Neuron (in vitro differentiated cells): ENCODE results near the gene PDCD1LG2.
"Not testable (repeated sequence)": the region's sequence is repeated elsewhere in the genome, so short reads cannot be mapped to it uniquely, and the experiment has no call there.

Source experiments
- H2AFZ ChIP-seq: one replicate; pipeline ENCODE4 v1.6.1; 2013; ENCODE audit warnings: low read depth, mild to moderate bottlenecking, inconsistent platforms, low read length, moderate library complexity
- H3K27me3 ChIP-seq: one replicate; pipeline ENCODE4 v1.6.1; 2013; ENCODE audit warnings: low read length; ENCODE audit not compliant: insufficient read depth
- H3K36me3 ChIP-seq: one replicate; pipeline ENCODE4 v1.6.1; 2013; ENCODE audit warnings: low read length; ENCODE audit not compliant: insufficient read depth
- H3K4me1 ChIP-seq: one replicate; pipeline ENCODE4 v1.6.1; 2013; ENCODE audit warnings: low read length; ENCODE audit not compliant: insufficient read depth
- H3K4me3 ChIP-seq: 2 replicates; pipeline ENCODE4 v1.5.1; 2013; ENCODE audit warnings: mild to moderate bottlenecking, low read length, moderate library complexity
- H3K9me3 ChIP-seq: one replicate; pipeline ENCODE4 v1.6.1; 2013; ENCODE audit warnings: low read length

Gene PDCD1LG2

GRCh38 chr9:5571629-5572232 lies 61.4 kb downstream of the PDCD1LG2 start:
- no peaks in the 10 kb centered on the region for H3K9me3 ChIP-seq
- no peaks in the 10 kb centered on the region for H3K27me3 ChIP-seq
- H2AFZ ChIP-seq = no peak overlapping the region
- H3K4me3 ChIP-seq = no peak overlapping the region
- H3K4me1 ChIP-seq = peaks cover 14% of the 10 kb centered on the region
- no peaks in the 10 kb centered on the region for H3K36me3 ChIP-seq

GRCh38 chr9:5574097-5574496 lies 63.8 kb downstream of the PDCD1LG2 start:
- peaks cover 10% of the 10 kb centered on the region for H3K4me1 ChIP-seq
- no peaks in the 10 kb centered on the region for H3K9me3 ChIP-seq
- no peak overlapping the region for H2AFZ ChIP-seq
- no peaks in the 10 kb centered on the region for H3K27me3 ChIP-seq
- no peak overlapping the region for H3K4me3 ChIP-seq
- no peaks in the 10 kb centered on the region for H3K36me3 ChIP-seq

DNA sequence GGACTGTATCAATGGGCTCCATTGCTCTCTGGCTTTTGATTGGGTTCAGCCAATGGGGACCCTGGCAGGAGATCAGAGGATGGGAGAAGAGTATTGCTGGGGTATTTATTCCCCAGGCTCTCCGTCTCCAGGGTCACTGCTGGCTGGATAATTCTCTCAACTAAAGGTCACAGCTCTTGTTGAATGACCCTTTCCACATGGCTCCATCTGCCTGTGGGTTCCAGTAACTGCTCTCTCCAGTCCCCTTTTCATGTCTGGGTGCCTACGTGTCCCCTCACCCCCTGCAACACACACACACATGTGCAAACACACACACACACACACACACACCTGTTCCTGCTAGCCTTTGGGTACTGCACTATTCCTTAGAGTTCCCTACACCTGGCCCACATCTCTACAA lies 64.7 kb downstream of the PDCD1LG2 start:
- no peaks in the 10 kb centered on the region for H3K27me3 ChIP-seq
- no peak overlapping the region for H3K4me3 ChIP-seq
- H2AFZ ChIP-seq = no peak overlapping the region
- H3K4me1 ChIP-seq = peaks cover 1% of the 10 kb centered on the region
- no peaks in the 10 kb centered on the region for H3K9me3 ChIP-seq
- no peaks in the 10 kb centered on the region for H3K36me3 ChIP-seq

GRCh38 chr9:5577225-5577624 lies 66.9 kb downstream of the PDCD1LG2 start:
- Histone ChIP-seq H2AFZ (no peak overlapping the region), H3K27me3 (no peaks in the 10 kb centered on the region), H3K36me3 (no peaks in the 10 kb centered on the region), H3K4me1 (no peaks in the 10 kb centered on the region), H3K4me3 (no peak overlapping the region), H3K9me3 (no peaks in the 10 kb centered on the region)

DNA sequence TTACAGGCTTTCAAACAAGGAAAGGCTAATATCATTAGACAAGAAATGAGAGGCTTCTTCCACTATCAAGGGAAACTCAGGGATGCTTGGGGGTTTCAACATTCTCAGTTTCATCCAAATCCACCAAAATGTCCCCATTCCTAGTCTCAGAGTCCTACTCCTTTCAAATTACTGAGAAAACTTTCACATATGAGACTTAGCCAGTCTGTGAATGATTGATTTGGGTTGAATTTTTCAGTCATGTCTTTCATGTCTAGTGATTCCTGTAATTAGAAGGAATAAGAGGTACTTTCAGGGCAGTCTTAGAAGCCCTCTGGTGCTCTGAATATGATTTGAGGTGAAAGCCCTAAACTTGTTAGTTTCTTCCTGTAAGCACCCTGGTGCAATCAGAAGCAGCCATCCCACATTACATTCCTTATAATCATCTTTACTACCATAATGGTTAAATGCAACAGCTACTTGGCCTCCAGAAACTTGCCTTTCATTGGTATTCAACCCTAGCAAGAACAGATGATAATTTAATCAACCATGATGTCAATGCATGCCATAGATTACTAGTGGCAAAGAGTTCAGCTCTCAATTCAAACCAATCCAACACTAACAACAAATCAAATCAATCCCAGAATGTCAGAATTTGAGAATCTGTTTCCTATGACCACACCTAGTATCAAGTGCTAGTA lies 67.8 kb downstream of the PDCD1LG2 start:
- Histone ChIP-seq H3K27me3 (no peaks in the 10 kb centered on the region), H3K36me3 (no peaks in the 10 kb centered on the region), H3K4me3 (no peak overlapping the region), H3K4me1 (peaks cover 2% of the 10 kb centered on the region), H2AFZ (no peak overlapping the region), H3K9me3 (no peaks in the 10 kb centered on the region)

- Histone ChIP-seq H2AFZ (no peak overlapping the region), H3K36me3 (no peaks in the 10 kb centered on the region), H3K27me3 (no peaks in the 10 kb centered on the region)
Observed at GRCh38 chr9:5578698-5579085, 68.4 kb downstream of the PDCD1LG2 start.

GRCh38 chr9:5579881-5580280 lies 69.5 kb downstream of the PDCD1LG2 start:
- Histone ChIP-seq H3K4me1 (peaks cover 4% of the 10 kb centered on the region), H2AFZ (no peak overlapping the region), H3K36me3 (no peaks in the 10 kb centered on the region), H3K27me3 (no peaks in the 10 kb centered on the region), H3K4me3 (no peak overlapping the region), H3K9me3 (no peaks in the 10 kb centered on the region)

More at GRCh38 chr9:5578698-5579085, 68.4 kb downstream of the PDCD1LG2 start:
- Histone ChIP-seq H3K4me3 (no peak overlapping the region), H3K4me1 (peaks cover 4% of the 10 kb centered on the region), H3K9me3 (no peaks in the 10 kb centered on the region)

DNA sequence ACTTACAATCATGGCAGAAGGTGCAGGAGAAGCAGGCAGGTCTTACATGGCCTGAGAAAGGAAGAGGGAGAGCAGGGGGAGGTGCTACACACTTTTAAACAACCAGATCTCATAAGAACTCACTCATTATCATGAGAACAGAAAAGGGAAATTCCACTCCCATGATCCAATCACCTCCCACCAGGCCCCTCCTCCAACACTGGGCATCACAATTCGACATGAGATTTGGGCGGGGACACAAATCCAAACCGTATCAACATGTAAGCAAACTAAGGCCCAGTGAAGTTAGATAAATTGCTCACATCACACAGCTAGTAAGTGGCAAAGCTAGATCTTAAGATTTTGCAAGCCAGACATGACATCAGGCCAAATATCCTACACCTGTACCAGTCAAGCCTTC lies 70.3 kb downstream of the PDCD1LG2 start:
- Histone ChIP-seq H2AFZ (no peak overlapping the region), H3K9me3 (no peaks in the 10 kb centered on the region), H3K36me3 (no peaks in the 10 kb centered on the region), H3K4me3 (no peak overlapping the region), H3K4me1 (peaks cover 4% of the 10 kb centered on the region), H3K27me3 (no peaks in the 10 kb centered on the region)

- H3K9me3 ChIP-seq, H3K36me3 ChIP-seq, H3K4me3 ChIP-seq, H3K27me3 ChIP-seq, H2AFZ ChIP-seq, H3K4me1 ChIP-seq: not testable (repeated sequence)
Observed at GRCh38 chr9:5581706-5582105, 71.4 kb downstream of the PDCD1LG2 start.

- Histone ChIP-seq H3K36me3 (no peaks in the 10 kb centered on the region), H2AFZ (no peak overlapping the region), H3K9me3 (no peaks in the 10 kb centered on the region), H3K27me3 (no peaks in the 10 kb centered on the region), H3K4me1 (peaks cover 4% of the 10 kb centered on the region), H3K4me3 (no peak overlapping the region)
Observed at GRCh38 chr9:5582835-5583195, 72.5 kb downstream of the PDCD1LG2 start.

DNA sequence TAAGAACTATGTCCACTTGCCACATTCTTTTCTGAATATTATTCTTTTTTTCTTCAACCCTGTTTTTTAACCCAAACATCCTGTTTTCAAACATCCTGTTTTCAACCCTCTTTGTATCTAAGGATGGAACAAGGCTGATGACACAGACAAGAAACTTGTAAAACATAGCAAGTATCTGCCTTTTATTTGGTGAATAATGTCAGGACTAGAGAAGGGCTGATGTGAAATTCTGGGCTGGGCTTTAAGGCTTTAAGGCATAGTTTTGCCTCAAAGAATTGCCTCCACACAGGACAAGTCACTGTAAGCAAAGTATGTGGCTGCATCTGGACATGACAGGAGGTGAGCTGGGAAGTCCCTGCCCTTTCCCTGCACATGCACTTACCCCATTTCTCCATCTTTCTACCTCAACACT lies 76.1 kb downstream of the PDCD1LG2 start:
- H3K4me1 ChIP-seq = peaks cover 4% of the 10 kb centered on the region
- H3K36me3 ChIP-seq = no peaks in the 10 kb centered on the region
- H3K9me3 ChIP-seq = no peaks in the 10 kb centered on the region
- no peak overlapping the region for H3K4me3 ChIP-seq
- H3K27me3 ChIP-seq = no peaks in the 10 kb centered on the region
- no peak overlapping the region for H2AFZ ChIP-seq

DNA sequence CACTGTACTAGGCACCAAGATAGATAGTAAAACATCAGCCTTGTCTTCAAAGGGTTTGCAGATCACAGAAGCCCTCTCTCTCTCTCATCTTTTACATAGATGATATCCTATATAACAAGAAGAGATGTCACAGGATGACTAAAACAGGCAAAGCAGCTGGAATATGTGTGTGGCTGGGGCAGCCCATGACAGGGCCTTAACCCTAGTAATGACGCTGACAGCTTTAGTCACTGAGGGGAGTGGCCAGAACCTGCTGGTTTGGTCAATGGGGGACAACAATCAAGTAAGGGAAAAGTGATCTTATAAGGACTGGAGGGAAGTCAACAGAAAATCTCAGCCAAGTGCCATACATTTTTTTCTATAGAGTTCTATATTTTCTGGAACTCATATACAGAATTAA lies 76.7 kb downstream of the PDCD1LG2 start:
- no peaks in the 10 kb centered on the region for H3K27me3 ChIP-seq
- no peak overlapping the region for H2AFZ ChIP-seq
- no peak overlapping the region for H3K4me3 ChIP-seq
- H3K9me3 ChIP-seq = no peaks in the 10 kb centered on the region
- peaks cover 4% of the 10 kb centered on the region for H3K4me1 ChIP-seq
- H3K36me3 ChIP-seq = no peaks in the 10 kb centered on the region

DNA sequence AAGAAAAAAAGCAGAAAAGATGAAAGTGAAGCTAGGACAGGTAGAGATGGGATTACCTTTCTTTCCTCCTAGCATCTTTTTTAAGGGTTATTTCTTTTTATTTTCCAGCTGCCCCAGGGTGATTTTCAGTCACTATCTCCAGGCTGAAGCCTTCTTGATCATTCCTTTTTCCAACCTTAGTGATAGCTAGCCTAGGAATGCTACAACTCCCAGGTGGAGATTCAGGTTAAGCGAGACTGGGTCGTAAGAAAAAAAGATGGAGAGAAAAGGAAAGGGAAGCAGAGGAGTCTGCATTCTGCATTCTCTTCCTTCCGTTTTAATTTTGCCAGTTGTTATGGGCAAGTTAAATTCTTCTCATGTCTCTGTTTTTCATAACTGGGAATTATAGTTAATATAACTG lies 81.9 kb downstream of the PDCD1LG2 start:
- Histone ChIP-seq H3K27me3 (no peaks in the 10 kb centered on the region), H2AFZ (no peak overlapping the region), H3K4me1 (no peaks in the 10 kb centered on the region), H3K4me3 (no peak overlapping the region), H3K9me3 (no peaks in the 10 kb centered on the region), H3K36me3 (no peaks in the 10 kb centered on the region)

GRCh38 chr9:5592904-5593303 lies 82.6 kb downstream of the PDCD1LG2 start:
- Histone ChIP-seq H3K27me3 (no peaks in the 10 kb centered on the region), H3K4me3 (no peak overlapping the region), H3K36me3 (no peaks in the 10 kb centered on the region), H2AFZ (no peak overlapping the region), H3K4me1 (no peaks in the 10 kb centered on the region), H3K9me3 (no peaks in the 10 kb centered on the region)
